Calu3 (cell line): ENCODE data around the gene EVA1B. TPM values are rescaled to one million over a fixed set of nuclear protein-coding genes. Genes with fewer than 3 reads are reported as not detected.
A peak's percentile ranks its signal among the peaks of the same experiment; 100 is the strongest.

Source experiments
- BruUV-seq: library from RNA; stranded (reverse); fragments of 400-500 nt; replicated peaks from 2 replicates; lab custom pipeline; 2021; lab: Mats Ljungman, UMichigan
- CTCF ChIA-PET: fragments of 300-600 bp; sonication (Branson Sonifier 250); formaldehyde crosslinking; loops from one replicate; lab custom pipeline; 2022; ENCODE audit warnings: antibody characterized with exemption; lab: Charles Lee
- DNase-seq: peaks from one replicate; pipeline ENCODE4 v3.0.0; 2022
- H3K27ac Mint-ChIP-seq: one replicate; pipeline ENCODE4 v1.8.0; 2022; ENCODE audit warnings: mixed read lengths; ENCODE audit not compliant: unreplicated experiment
- H3K27me3 Mint-ChIP-seq: one replicate; pipeline ENCODE4 v1.8.0; 2022; ENCODE audit warnings: mixed read lengths; ENCODE audit not compliant: unreplicated experiment
- H3K36me3 Mint-ChIP-seq: one replicate; pipeline ENCODE4 v1.8.0; 2022; ENCODE audit warnings: mild to moderate bottlenecking, moderate library complexity, mixed read lengths; ENCODE audit not compliant: insufficient read depth, unreplicated experiment
- H3K4me1 Mint-ChIP-seq: one replicate; pipeline ENCODE4 v1.8.0; 2022; ENCODE audit warnings: mild to moderate bottlenecking, low read depth, mixed read lengths; ENCODE audit not compliant: unreplicated experiment
- H3K4me3 Mint-ChIP-seq: one replicate; pipeline ENCODE4 v1.8.0; 2022; ENCODE audit warnings: mild to moderate bottlenecking, low read depth, moderate library complexity, mixed read lengths; ENCODE audit not compliant: unreplicated experiment
- H3K9me3 Mint-ChIP-seq: one replicate; pipeline ENCODE4 v1.8.0; 2022; ENCODE audit warnings: low read depth, mixed read lengths; ENCODE audit not compliant: unreplicated experiment
- intact Hi-C: fragments of 100-400 bp; cut with micrococcal nuclease; formaldehyde crosslinking; loops from one replicate; pipeline ENCODE4 v1.10.0; 2022; ENCODE audit not compliant: unreplicated experiment
- total RNA-seq: library from RNA; stranded (reverse); gene quantifications from 2 replicates; pipeline ENCODE4 v1.2.3, GENCODE V29; 2022
- TF ChIP-seq, protein P1 (sequence below): fragments of 200-600 bp; IDR thresholded peaks from one replicate; pipeline ENCODE4 v1.8.0; 2022; ENCODE audit warnings: antibody characterized with exemption; ENCODE audit not compliant: unreplicated experiment

EVA1B gene
- total RNA-seq, 1 experiment from 2014 or later, result 11.2 TPM

DNA sequence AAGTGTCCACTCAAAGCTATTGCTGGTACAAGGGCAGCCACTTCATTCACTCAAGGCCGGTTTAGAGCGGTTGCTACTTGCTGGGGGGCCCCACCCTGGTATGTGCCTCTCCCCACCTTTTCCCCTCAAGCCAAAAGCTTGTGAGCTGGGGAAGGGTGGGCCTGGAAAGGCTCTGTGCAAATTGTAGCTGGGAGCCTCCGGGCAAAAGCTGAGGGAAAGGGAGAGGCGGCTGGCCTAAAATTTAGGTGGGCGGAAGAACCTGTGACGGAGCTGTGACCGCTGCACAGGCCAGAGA is 17.6 kb downstream of the EVA1B start:
- Mint-ChIP-seq H3K4me1 (peaks cover 6% of the 10 kb centered on the region), H3K4me3 (peak overlapping the region; percentile 88), H3K36me3 (peaks cover 74% of the 10 kb centered on the region), H3K27me3 (no peaks in the 10 kb centered on the region), H3K27ac (peak overlapping the region; percentile 13), H3K9me3 (no peaks in the 10 kb centered on the region)
- TF ChIP-seq, protein P1, sequence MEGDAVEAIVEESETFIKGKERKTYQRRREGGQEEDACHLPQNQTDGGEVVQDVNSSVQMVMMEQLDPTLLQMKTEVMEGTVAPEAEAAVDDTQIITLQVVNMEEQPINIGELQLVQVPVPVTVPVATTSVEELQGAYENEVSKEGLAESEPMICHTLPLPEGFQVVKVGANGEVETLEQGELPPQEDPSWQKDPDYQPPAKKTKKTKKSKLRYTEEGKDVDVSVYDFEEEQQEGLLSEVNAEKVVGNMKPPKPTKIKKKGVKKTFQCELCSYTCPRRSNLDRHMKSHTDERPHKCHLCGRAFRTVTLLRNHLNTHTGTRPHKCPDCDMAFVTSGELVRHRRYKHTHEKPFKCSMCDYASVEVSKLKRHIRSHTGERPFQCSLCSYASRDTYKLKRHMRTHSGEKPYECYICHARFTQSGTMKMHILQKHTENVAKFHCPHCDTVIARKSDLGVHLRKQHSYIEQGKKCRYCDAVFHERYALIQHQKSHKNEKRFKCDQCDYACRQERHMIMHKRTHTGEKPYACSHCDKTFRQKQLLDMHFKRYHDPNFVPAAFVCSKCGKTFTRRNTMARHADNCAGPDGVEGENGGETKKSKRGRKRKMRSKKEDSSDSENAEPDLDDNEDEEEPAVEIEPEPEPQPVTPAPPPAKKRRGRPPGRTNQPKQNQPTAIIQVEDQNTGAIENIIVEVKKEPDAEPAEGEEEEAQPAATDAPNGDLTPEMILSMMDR, result no peak
- DNase-seq, result no peak
- intact Hi-C loops, result no loop called here
- CTCF ChIA-PET, result interaction anchor here (0.6 to 1.4 kb wide), 3 partner anchors 20 to 63 kb away, joined by 3 to 4 read pairs (median 4); no protein-coding TSS in a partner anchor
- no TSS peak for BruUV-seq

DNA sequence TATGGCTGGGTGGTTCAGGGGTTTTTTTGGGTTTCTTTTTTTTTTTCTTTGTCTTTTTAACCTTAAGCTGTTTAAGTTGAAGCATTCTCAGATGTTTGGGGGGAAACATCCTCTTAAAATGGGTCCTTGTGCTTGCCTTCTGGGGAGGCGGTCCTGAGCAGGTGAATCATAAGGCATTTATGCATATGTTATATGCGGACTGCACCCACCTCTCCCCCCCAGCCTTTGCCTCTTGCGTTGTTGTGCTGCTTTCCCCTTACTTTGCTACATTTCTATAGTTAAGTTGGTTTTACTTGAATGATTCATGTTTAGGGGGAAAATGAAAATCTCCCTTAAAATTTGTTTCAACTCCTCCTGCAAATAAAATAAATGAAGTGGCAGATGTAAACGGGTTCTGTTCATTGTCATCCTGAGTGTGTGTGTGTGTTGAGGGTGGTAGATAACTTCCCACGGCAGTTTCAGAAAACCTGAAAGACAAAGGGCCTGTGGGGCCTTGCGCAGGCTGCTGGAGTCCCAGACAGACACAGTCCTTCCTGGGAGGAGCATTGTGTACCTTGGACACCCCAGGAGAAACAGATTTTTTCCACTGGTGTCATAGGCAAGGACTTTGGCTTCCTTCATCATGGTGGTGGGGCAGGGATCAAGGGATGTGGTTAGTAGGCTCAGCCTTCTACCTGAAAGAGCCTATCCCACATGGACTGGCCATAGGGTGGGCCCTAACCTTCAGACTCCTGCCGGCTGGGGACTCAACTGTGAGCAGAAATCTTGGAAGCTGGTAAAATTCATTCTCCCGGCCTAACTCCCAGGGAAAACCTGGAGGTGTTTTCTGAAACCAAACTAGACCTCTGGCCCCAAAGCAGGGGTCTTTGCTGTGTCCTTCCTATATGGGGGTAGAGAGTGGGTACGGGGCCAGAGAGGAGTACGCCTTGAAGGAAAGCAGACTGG is 18.2 kb downstream of the EVA1B start:
- no peaks in the 10 kb centered on the region for H3K27me3 Mint-ChIP-seq
- H3K4me3 Mint-ChIP-seq, result peak overlapping the region; percentile 88
- no TSS peak for BruUV-seq
- CTCF ChIA-PET, result interaction anchor here (0.6 to 1.4 kb wide), 2 partner anchors 19 to 52 kb away, joined by 4 read pairs; no protein-coding TSS in a partner anchor
- intact Hi-C loops, result no loop called here
- peaks cover 12% of the 10 kb centered on the region for H3K4me1 Mint-ChIP-seq
- H3K9me3 Mint-ChIP-seq, result no peaks in the 10 kb centered on the region
- no peak for DNase-seq
- TF ChIP-seq, protein P1, result no peak
- H3K36me3 Mint-ChIP-seq, result peaks cover 80% of the 10 kb centered on the region
- H3K27ac Mint-ChIP-seq, result peak overlapping the region; percentile 13

DNA sequence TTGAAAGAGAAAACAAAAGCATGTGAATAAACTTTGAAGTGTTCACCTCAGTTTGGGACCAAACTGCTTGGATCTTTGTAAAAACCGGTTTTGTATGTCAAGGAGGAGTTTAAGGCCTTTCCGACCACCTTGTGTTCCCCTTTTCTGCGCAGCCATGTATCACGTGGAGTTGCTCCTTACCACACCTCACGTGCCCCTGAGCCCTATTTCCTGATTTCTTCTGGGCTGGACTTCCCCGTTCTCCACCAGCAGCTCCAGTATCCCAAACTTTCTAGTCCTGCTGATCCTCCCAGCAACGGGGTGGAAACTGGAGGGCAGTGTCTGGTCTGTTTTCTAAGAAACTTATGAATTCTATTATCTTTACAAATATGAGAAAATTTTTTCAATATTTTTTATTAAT is 18.9 kb downstream of the EVA1B start:
- BruUV-seq, result TSS peak; percentile 65

DNA sequence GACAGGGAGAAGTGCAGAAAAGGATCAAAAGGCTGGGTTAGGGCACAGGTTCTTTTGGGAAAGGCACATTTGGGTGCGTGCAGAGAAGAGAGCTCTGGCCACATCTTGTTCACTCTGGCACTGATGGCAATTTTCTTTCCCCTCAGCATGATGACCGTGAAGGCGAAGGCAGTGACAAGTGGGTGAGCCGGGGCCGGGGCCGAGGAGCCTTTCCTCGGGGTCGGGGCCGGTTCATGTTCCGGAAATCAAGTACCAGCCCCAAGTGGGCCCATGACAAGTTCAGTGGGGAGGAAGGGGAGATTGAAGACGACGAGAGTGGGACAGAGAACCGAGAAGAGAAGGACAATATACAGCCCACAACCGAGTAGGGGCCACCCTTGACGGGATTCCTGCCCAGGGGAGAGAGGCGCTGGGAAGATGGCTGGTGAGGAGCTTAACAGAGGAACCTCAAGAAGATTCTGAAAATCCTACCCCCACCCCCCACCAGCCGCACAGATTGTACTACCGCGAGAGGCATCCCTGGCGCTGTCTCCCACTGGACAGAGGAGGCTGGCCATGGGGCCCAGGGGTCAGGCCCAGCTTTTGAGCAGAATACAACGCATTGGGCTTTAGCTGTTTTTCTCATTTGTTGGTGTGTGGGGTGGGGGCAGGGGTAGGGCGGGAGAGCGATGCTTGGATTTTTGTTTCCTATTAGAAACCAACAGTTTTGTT is 19.6 kb downstream of the EVA1B start:
- H3K27ac Mint-ChIP-seq, result peak overlapping the region; percentile 45
- no peaks in the 10 kb centered on the region for H3K27me3 Mint-ChIP-seq
- no peak overlapping the region for H3K4me3 Mint-ChIP-seq
- CTCF ChIA-PET, result interaction anchor here (0.7 kb wide), 3 partner anchors 79 to 448 kb away, joined by 3 to 6 read pairs (median 4); no protein-coding TSS in a partner anchor
- H3K9me3 Mint-ChIP-seq, result no peaks in the 10 kb centered on the region
- peaks cover 22% of the 10 kb centered on the region for H3K4me1 Mint-ChIP-seq
- no peak for DNase-seq
- TF ChIP-seq, protein P1, result no peak
- peaks cover 80% of the 10 kb centered on the region for H3K36me3 Mint-ChIP-seq
- intact Hi-C loops, result no loop called here
- no TSS peak for BruUV-seq

More for the DNA sequence above, 18.9 kb downstream of the EVA1B start:
- DNase-seq, result no peak
- Mint-ChIP-seq H3K9me3 (no peaks in the 10 kb centered on the region), H3K27ac (no peak overlapping the region), H3K4me3 (no peak overlapping the region), H3K27me3 (no peaks in the 10 kb centered on the region), H3K4me1 (peaks cover 19% of the 10 kb centered on the region), H3K36me3 (peaks cover 85% of the 10 kb centered on the region)
- CTCF ChIA-PET, result interaction anchor here (0.7 kb wide), 1 partner anchor 116 kb away, joined by 3 read pairs; no protein-coding TSS in a partner anchor
- intact Hi-C loops, result no loop called here
- TF ChIP-seq, protein P1, result no peak
